SJCRH30 (cell line): ENCODE measurements around the gene HDC. TPM values are rescaled to one million over a fixed set of nuclear protein-coding genes. Genes with fewer than 3 reads are reported as not detected.

Experiments
- DNase-seq, 2 experiments: peaks; one replicate each; pipeline ENCODE4 v3.0.0-alpha.2; 2015 to 2020
- H3K27ac ChIP-seq: fragments of 250-450 bp; sonication (Bioruptor Pico); 2 replicates; pipeline ENCODE4 v1.5.1; 2020; ENCODE audit warnings: mild to moderate bottlenecking, moderate library complexity
- H3K27me3 ChIP-seq: fragments of 250-450 bp; sonication (Bioruptor Pico); 2 replicates; pipeline ENCODE4 v1.5.1; 2020; ENCODE audit warnings: mild to moderate bottlenecking, moderate library complexity
- H3K36me3 ChIP-seq: fragments of 250-450 bp; sonication (Bioruptor Pico); 2 replicates; pipeline ENCODE4 v1.5.1; 2020; ENCODE audit warnings: mild to moderate bottlenecking, moderate library complexity
- H3K4me1 ChIP-seq: fragments of 250-450 bp; sonication (Bioruptor Pico); 2 replicates; pipeline ENCODE4 v1.5.1; 2020; ENCODE audit warnings: mild to moderate bottlenecking, moderate library complexity
- H3K4me3 ChIP-seq: fragments of 250-450 bp; sonication (Bioruptor Pico); 2 replicates; pipeline ENCODE4 v1.5.1; 2020; ENCODE audit warnings: mild to moderate bottlenecking, moderate library complexity
- H3K9me3 ChIP-seq: fragments of 250-450 bp; sonication (Bioruptor Pico); replicated peaks from 2 replicates; pipeline ENCODE4 v1.5.1; 2020; ENCODE audit warnings: mild to moderate bottlenecking, moderate library complexity
- total RNA-seq: library from RNA; depleted of rRNA; stranded (reverse); fragments of >200 nt; shearing (Covaris generic); gene quantifications from 2 replicates; pipeline ENCODE4 v1.2.3, GENCODE V29; 2014

HDC gene
- total RNA-seq, 1 experiment from 2014 or later: not detected

GRCh38 chr15:50244959-50245624 is 20.4 kb downstream of the HDC start:
- Histone ChIP-seq H3K36me3 (no peaks in the 10 kb centered on the region), H3K27me3 (no peaks in the 10 kb centered on the region), H3K9me3 (no peaks in the 10 kb centered on the region; the same call in 1 of the 2 replicates), H3K4me1 (no peaks in the 10 kb centered on the region), H3K4me3 (no peak overlapping the region), H3K27ac (no peak overlapping the region)
- no peak for DNase-seq

- H3K4me3 ChIP-seq: no peak overlapping the region
- no peaks in the 10 kb centered on the region for H3K4me1 ChIP-seq
- DNase-seq: no peak
- H3K9me3 ChIP-seq: no peaks in the 10 kb centered on the region; the same call in 1 of the 2 replicates
- H3K27ac ChIP-seq: no peak overlapping the region
- H3K27me3 ChIP-seq: no peaks in the 10 kb centered on the region
- no peaks in the 10 kb centered on the region for H3K36me3 ChIP-seq
These were observed 21.4 kb downstream of the HDC start for GRCh38 chr15:50244153-50244552.

GRCh38 chr15:50241684-50242450 is 23.7 kb downstream of the HDC start:
- Histone ChIP-seq H3K9me3 (no peaks in the 10 kb centered on the region; the same call in 1 of the 2 replicates), H3K27ac (no peak overlapping the region), H3K4me1 (no peaks in the 10 kb centered on the region), H3K4me3 (no peak overlapping the region), H3K36me3 (no peaks in the 10 kb centered on the region), H3K27me3 (no peaks in the 10 kb centered on the region)
- no peak for DNase-seq

GRCh38 chr15:50238255-50238654 is 27.3 kb downstream of the HDC start:
- Histone ChIP-seq H3K4me3 (no peak overlapping the region), H3K27ac (no peak overlapping the region), H3K9me3 (no peaks in the 10 kb centered on the region), H3K27me3 (no peaks in the 10 kb centered on the region), H3K36me3 (no peaks in the 10 kb centered on the region), H3K4me1 (no peaks in the 10 kb centered on the region)
- DNase-seq: no peak

GRCh38 chr15:50236433-50236832 is 29.1 kb downstream of the HDC start:
- no peak for DNase-seq
- no peaks in the 10 kb centered on the region for H3K27me3 ChIP-seq
- no peak overlapping the region for H3K27ac ChIP-seq
- H3K9me3 ChIP-seq: no peaks in the 10 kb centered on the region
- no peaks in the 10 kb centered on the region for H3K4me1 ChIP-seq
- H3K36me3 ChIP-seq: no peaks in the 10 kb centered on the region
- H3K4me3 ChIP-seq: no peak overlapping the region

- Histone ChIP-seq H3K27ac (no peak overlapping the region), H3K4me3 (no peak overlapping the region)
These were observed 29.7 kb downstream of the HDC start for GRCh38 chr15:50235794-50236193.

GRCh38 chr15:50234764-50235163 is 30.8 kb downstream of the HDC start:
- H3K27me3 ChIP-seq: no peaks in the 10 kb centered on the region
- no peak for DNase-seq
- H3K27ac ChIP-seq: no peak overlapping the region
- no peaks in the 10 kb centered on the region for H3K36me3 ChIP-seq
- no peak overlapping the region for H3K4me3 ChIP-seq
- no peaks in the 10 kb centered on the region for H3K9me3 ChIP-seq
- H3K4me1 ChIP-seq: no peaks in the 10 kb centered on the region

More at GRCh38 chr15:50235794-50236193, 29.7 kb downstream of the HDC start:
- H3K36me3 ChIP-seq: no peaks in the 10 kb centered on the region
- DNase-seq: no peak
- no peaks in the 10 kb centered on the region for H3K4me1 ChIP-seq
- H3K27me3 ChIP-seq: no peaks in the 10 kb centered on the region
- H3K9me3 ChIP-seq: no peaks in the 10 kb centered on the region

GRCh38 chr15:50233192-50233736 is 32.3 kb downstream of the HDC start:
- H3K4me3 ChIP-seq: no peak overlapping the region
- no peaks in the 10 kb centered on the region; the same call in 1 of the 2 replicates for H3K4me1 ChIP-seq
- no peaks in the 10 kb centered on the region for H3K36me3 ChIP-seq
- H3K27ac ChIP-seq: no peak overlapping the region
- no peaks in the 10 kb centered on the region for H3K27me3 ChIP-seq
- no peak for DNase-seq
- H3K9me3 ChIP-seq: no peaks in the 10 kb centered on the region

- Histone ChIP-seq H3K27me3 (no peaks in the 10 kb centered on the region), H3K4me3 (no peak overlapping the region), H3K9me3 (no peaks in the 10 kb centered on the region), H3K4me1 (no peaks in the 10 kb centered on the region; the same call in 1 of the 2 replicates), H3K27ac (no peak overlapping the region), H3K36me3 (no peaks in the 10 kb centered on the region)
- DNase-seq: no peak
These were observed 32.7 kb downstream of the HDC start for GRCh38 chr15:50232791-50233190.

- no peak overlapping the region for H3K4me3 ChIP-seq
- no peaks in the 10 kb centered on the region for H3K36me3 ChIP-seq
- H3K27me3 ChIP-seq: no peaks in the 10 kb centered on the region
- peaks cover 8% of the 10 kb centered on the region for H3K4me1 ChIP-seq
- no peak for DNase-seq
- no peak overlapping the region for H3K27ac ChIP-seq
- H3K9me3 ChIP-seq: no peaks in the 10 kb centered on the region
These were observed 33.8 kb downstream of the HDC start for GRCh38 chr15:50231761-50232160.

GRCh38 chr15:50229336-50229735 is 36.2 kb downstream of the HDC start:
- Histone ChIP-seq H3K36me3 (no peaks in the 10 kb centered on the region), H3K4me1 (peaks cover 11% of the 10 kb centered on the region), H3K4me3 (no peak overlapping the region), H3K27me3 (no peaks in the 10 kb centered on the region), H3K27ac (no peak overlapping the region), H3K9me3 (no peaks in the 10 kb centered on the region)
- no peak for DNase-seq

- Histone ChIP-seq H3K9me3 (no peaks in the 10 kb centered on the region), H3K27me3 (no peaks in the 10 kb centered on the region), H3K4me3 (no peak overlapping the region), H3K36me3 (no peaks in the 10 kb centered on the region), H3K27ac (no peak overlapping the region), H3K4me1 (peaks cover 11% of the 10 kb centered on the region)
- DNase-seq: no peak
These were observed 36.7 kb downstream of the HDC start for GRCh38 chr15:50228866-50229265.

GRCh38 chr15:50227076-50227475 is 38.5 kb downstream of the HDC start:
- DNase-seq: peak; percentile 18 to 43
- Histone ChIP-seq H3K27ac (peak overlapping the region; percentile 51), H3K9me3 (no peaks in the 10 kb centered on the region), H3K4me1 (peaks cover 19% of the 10 kb centered on the region), H3K4me3 (no peak overlapping the region), H3K27me3 (no peaks in the 10 kb centered on the region), H3K36me3 (no peaks in the 10 kb centered on the region)

GRCh38 chr15:50225938-50226337 is 39.6 kb downstream of the HDC start:
- no peak for DNase-seq
- no peak overlapping the region for H3K4me3 ChIP-seq
- peaks cover 20% of the 10 kb centered on the region for H3K4me1 ChIP-seq
- no peaks in the 10 kb centered on the region for H3K9me3 ChIP-seq
- no peak overlapping the region for H3K27ac ChIP-seq
- no peaks in the 10 kb centered on the region for H3K36me3 ChIP-seq
- no peaks in the 10 kb centered on the region for H3K27me3 ChIP-seq

- Histone ChIP-seq H3K36me3 (no peaks in the 10 kb centered on the region), H3K9me3 (no peaks in the 10 kb centered on the region), H3K4me3 (no peak overlapping the region), H3K27ac (no peak overlapping the region), H3K27me3 (no peaks in the 10 kb centered on the region), H3K4me1 (peaks cover 20% of the 10 kb centered on the region)
- DNase-seq: no peak
These were observed 40.5 kb downstream of the HDC start for GRCh38 chr15:50225057-50225456.
